Hematopoietic multipotent progenitor cell treated with erythropoietin and hydrocortisone succinate and interleukin-3 and kit ligand, for 15 days (in vitro differentiated cells): ENCODE data around the gene B2M.
A peak's percentile ranks its signal among the peaks of the same experiment; 100 is the strongest.
"Not testable (repeated sequence)": the region's sequence is repeated elsewhere in the genome, so short reads cannot be mapped to it uniquely, and the experiment has no call there.

ENCODE experiments used
- DNase-seq: peaks from one replicate; pipeline ENCODE4 v3.0.0-alpha.2; 2015; ENCODE audit warnings: low spot score

B2M gene

DNA sequence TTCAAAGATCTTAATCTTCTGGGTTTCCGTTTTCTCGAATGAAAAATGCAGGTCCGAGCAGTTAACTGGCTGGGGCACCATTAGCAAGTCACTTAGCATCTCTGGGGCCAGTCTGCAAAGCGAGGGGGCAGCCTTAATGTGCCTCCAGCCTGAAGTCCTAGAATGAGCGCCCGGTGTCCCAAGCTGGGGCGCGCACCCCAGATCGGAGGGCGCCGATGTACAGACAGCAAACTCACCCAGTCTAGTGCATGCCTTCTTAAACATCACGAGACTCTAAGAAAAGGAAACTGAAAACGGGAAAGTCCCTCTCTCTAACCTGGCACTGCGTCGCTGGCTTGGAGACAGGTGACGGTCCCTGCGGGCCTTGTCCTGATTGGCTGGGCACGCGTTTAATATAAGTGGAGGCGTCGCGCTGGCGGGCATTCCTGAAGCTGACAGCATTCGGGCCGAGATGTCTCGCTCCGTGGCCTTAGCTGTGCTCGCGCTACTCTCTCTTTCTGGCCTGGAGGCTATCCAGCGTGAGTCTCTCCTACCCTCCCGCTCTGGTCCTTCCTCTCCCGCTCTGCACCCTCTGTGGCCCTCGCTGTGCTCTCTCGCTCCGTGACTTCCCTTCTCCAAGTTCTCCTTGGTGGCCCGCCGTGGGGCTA lies at the start of gene B2M, which contains the start of gene PATL2:
Gene B2M (plus strand): TSS at position 422 of the 647 bp plus-strand sequence. CDS start 30 bp downstream, at position 452.
Gene PATL2 (minus strand): TSS at position 228 of the 647 bp plus-strand sequence. CDS start 34,833 bp downstream, outside the sequence.
- DNase-seq = peak; percentile 98

DNA sequence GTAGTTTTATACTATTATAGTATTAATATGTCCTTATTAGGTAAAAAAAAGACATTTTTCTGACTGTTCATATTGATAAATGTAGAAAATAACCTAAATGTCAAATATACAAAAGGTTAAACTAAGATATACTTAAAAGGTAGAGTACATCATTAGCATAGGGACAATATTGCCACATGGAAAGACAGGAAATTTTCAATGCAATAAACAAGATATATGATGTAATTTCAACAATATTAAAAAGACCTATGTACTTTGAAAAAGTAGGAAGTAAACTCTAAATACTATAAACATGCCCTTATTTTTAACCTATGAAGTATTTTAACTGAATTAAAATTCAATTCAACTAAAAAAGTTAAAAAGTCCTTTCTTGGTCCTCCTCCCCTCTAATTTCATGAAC lies 49.7 kb upstream of the B2M start:
- DNase-seq = no peak

DNA sequence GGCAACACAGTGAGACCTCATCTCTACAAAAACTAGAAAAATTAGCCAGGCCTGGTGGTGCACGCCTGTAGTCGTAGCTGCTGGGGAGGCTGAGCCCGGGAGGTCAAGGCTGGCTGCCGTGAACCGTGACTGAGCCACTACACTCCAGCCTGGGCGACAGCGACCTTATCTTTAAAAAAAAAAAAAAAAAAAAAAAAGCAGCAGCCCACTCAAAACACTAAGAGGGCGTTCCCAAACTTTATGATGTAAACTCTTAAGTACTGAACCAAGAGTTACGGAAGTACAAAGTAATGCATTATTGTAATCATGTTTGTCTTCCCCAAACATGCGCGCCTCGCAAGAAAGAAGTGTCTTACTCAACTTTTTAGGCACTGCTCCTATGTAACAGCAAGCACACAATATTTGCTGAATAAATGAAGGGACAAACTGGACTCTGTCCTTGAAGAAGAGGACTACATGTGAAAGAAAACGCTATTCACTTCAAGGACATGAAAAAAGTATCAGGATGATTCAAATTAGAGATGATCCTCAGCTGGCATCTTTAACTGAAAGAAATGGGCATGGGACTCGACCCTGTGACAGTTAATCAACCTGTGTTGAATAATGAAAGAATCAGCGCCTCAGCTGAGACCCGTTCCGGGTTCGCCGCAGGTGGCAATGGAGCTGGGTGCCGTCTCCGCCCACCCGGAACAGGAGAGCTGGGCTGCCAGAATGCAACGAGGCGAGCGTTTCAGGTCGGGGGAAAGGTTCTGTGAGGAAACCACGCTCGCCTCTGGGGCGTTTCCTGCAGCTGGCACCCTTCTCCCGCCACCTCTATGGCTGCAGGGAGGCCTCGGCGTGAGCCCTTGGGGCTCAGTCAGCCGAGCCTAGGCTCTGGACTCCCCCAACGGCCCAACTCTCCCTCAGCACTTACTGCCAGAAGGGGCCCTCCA lies 48.6 kb upstream of the B2M start:
- DNase-seq = peak; percentile 64

DNA sequence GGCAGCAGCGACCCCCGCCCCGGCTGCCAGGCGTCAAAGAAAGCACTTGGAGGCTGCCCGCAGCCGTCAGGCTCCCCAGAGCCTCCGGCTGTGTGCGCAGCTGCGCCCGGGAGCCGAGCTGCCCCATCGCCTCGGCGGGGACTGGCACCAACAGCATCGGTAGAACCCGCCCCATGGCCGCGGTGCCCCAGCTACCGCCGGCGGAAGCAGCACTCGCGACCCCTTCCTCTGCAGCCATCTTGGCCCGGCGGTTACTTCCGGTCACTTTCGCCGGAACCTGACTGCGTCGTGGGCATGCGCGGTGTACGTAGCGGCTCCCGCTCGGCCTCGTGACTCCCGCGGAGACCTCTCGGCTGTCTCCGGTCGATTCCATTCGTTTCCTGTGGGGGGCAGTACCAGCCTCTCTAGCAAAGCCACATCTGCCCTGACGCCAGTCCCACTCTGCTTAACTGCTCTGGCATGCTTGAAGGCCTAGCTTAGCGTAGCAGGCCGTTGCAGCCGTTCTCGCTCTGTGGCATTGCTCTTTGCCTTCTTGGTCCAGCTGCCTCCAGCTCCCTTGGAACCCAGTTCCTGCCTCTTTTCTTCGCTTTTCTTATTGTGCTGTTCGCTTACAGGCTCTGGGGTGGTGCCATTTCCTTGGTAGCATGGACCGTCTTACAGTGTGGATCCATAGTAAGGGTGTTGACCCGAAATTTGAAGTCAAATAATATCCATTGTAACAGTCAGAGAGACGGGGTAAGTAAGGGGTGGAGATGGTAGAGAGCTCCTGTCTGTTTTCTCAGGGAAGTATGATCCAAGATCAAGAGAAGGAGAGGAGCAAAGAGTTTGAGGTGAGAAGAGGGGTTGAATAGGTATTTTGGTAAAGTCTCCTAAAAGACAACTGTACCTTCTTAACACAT lies 47.7 kb upstream of the B2M start, which contains the start of gene SPG11:
Gene SPG11 (minus strand): TSS at position 253 of the 899 bp plus-strand sequence. CDS start 15 bp downstream, at position 238.
- peak; percentile 94 for DNase-seq

DNA sequence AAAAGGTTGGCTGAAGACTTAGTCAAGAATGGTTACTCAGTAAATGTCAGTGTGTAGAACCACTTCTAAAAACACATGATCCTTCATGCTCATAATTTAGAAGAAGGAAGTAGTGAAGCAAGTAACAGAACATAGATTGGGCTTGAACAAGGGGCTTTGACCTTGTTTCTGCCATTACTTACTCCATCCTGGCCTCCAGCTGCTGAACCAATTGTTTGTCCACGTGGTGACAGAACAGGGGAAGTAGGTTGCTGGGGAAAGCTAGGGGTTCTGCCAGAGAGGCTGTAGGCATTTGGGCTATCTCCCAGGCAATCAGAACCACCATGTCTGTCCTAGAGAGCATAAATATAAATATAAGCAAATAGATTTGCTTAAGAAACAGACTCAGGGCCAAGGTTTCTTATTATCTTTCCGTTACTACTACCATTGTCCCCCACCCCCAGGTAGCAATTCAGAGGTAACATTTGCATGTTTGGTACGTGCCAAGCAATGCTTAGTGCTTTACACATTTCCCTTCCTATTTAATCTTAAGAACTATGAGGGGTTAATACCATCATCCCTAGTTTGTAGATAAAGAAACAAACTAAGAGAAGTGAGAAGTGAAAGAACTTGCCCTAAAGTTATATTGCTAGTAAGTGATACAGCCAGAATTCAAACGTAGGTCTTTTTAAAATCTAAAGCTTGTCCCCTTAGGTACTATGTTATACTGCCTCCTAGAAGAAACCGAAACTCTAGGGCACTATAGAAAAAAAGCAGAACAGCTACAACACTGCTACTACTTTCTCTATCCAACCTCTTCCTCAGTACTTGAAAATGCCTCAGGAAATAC lies 44.9 kb upstream of the B2M start:
- no peak for DNase-seq

DNA sequence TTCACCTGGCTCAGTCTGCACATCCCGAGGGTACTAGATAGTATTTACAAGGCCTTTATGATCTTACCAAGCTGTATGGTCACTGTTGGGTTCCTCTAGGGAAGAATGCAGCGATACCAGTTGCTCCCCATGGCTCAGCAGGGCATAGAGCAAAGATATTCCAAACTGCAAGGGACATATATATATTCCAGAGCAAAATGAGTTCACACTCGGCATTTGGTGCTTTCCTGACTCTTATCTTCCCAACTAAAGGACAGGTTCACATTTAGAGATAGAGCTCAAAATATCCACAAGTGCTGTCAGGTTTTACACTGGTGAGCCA lies 44.3 kb upstream of the B2M start:
- no peak for DNase-seq

DNA sequence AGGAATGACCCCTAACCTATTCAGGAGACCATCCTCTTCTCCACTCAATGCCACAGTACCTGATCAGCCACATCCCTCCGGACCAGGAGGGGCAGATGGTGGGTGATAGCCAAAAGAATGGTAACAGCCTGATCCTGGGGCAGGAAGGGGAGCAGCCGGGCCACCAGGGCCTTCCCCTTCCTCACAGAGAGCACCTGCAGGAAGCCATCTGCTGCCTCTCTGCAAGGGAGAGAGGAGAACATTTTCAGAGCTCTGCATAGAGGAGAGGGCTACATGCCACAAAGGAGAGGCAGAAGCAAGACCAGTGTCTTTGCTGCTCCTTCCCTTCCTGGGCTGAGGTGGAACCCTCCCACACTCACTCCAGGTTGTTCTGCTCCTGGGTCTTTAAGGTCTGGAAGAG lies 42.4 kb upstream of the B2M start:
- DNase-seq = no peak

DNA sequence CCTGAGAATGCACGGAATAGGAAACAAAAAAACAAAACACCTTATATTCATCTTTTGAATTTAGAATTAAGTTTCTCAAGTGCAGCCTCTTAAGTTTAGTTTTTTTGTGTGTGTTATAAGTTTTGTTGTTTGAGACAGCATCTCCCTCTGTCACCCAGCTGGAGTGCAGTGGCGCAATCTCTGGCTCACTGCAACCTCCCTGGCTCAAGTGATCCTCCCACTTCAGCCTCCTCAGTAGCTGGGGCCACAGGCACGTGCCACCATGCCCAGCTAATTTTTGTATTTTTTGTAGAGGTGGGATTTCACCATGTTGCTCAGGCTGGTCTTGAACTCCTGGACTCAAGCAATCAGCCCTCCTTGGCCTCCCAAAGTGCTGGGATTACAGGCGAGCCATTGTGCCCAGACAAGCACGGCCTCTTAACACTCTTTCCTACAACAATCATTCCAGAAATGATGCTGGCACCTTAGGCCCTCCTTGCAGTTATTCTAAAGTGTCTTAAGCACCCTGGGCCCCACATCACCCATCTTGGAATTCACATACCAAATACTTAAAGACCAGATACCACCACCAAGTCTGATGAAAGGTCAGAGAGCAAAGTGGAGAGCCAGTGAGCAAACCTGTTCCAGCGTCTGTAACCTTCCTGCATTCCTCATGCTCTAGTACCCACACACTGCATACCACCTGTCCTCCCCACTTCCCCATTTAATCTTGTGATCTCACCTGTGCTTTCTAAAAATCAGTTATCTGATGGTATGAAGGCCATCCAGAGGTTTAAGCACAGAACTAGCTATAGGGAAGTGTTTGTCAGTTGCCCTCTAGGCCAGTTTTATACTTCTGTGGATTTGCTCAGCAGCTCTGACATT lies 41.0 kb upstream of the B2M start:
- no peak for DNase-seq

DNA sequence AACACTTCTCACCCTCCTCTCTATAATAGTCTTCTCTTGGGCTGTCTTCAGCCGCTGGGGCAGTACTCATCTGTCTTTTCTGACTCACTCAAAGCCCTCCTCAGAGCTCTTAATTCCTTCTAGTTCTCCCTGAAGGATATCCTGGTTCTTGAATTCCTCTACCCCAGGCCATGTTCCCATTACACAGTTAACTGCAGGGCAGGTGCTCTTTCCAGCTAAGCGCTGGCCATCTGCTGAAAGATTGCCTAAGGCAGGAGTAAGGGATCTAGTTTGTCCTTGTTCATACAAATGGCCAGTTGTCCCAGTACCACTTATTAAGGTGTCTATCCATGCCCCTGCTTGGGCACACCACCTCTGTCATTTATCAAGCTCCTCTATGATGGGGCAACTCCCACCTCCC lies 37.7 kb upstream of the B2M start:
- DNase-seq = no peak

DNA sequence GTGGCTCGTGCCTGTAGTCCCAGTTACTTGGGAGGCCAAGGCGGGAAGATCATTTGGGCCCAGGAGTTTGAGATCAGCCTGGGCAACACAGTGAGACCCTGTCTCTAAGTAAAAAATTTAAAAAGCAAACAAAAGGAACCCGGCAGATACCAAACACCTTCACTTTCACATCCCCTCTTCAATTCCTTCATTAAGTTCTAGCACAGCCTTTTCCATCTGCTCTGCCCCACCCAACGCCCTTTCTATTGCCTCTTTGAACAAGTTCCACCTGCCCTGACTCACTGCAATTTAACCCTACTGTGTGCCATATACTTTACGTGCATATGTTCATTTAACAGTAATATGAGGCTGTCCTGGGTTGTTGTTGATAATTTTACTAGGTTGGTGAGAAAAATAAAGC lies 35.4 kb upstream of the B2M start:
- DNase-seq = no peak

DNA sequence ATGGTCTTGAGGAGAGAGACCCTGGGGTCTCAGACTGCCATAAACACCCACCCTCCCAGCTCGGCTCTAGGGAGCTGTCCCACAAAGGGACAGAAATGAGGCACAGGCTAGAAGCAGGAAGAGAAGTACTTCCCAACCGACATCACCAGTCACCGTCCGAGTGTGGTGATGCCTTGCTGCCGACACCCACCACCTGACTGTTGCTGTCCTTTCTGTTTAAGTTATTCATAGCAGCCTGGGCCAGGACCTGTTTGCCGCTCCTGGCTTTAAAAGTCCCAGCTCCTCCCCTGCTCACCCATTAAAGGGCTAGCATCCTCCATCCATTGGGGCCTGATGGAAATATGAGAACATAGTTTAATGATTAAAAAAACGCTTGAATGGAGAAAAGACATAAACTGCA lies 34.6 kb upstream of the B2M start:
- no peak for DNase-seq

DNA sequence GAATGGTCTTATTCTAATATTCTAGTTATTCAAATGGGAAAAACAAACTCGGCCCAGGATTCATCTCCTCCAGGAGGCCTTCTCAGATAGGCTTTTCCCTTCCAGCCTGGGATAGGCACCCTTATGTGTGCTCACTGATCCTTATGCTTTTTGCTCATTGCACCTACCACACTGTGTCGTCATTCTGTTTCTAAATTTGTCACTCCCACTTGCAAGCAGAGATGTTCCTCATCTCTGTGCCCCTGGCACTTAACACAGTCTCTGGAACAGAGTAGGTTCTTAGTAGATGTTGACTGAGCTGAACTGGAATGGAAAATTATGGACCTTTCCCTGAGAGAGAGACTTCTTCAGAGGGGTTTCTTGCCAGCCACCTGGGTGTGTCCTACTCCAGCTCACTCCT lies 29.1 kb upstream of the B2M start:
- no peak for DNase-seq

DNA sequence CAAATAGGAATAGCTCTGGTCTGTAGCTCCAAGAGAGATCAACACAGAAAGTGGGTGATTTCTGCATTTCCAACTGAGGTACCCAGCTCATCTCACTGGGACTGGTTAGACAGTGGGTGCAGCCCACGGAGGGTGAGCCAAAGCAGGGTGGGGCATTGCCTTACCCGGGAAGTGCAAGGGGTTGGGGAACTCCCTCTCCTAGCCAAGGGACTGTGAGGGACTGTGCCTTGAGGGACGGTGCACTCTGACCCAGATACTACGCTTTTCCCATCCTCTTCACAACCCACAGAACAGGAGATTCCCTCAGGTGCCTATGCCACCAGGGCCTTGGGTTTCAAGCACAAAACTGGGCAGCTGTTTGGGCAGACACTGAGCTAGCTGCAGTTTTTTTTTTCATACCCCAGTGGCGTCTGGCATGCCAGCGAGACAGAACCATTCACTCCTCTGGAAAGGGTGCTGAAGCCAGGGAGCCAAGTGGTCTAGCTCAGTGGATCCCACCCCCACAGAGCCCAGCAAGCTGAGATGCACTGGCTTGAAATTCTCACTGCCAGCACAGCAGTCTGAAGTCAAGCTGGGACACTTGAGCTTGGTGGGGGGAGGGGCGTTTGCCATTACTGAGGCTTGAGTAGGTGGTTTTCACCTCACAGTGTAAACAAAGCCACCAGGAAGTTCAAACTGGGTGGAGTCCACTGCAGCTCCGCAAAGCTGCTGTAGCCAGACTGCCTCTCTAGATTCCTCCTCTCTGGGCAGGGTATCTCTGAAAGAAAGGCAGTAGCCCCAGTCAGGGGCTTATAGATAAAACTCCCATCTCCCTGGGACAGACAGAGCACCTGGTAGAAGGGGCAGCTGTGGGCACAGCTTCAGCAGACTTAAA lies 28.3 kb upstream of the B2M start:
- DNase-seq = not testable (repeated sequence)

DNA sequence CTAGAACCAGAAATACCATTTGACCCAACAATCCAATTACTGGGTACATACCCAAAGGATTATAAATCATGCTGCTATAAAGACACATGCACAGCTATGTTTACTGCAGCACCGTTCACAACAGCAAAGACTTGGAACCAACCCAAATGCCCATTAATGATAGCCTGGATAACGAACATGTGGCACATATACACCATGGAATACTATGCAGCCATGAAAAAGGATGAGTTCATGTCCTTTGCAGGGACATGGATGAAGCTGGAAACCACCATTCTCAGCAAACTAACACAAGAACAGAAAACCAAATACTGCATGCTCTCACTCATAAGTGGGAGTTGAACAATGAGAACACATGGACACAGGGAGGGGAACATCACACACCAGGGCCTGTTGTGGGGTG lies 22.0 kb upstream of the B2M start:
- not testable (repeated sequence) for DNase-seq

DNA sequence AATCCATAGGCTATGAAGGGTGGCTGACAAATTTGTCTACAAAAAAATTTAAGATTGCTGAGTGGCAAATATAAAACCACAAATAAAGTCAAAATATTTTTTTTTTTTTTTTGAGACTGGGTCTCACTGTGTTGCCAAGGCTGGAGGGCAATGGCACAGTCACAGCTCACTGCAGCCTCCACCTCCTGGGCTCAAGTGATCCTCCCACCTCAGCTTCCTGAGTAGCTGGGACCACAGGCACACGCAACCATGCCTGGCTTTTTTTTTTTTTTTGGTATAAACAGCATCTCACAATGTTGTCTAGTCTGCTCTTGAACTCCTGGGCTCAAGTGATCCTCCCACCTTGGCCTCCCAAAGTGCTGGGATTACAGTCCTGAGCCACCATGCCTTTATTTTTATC lies 21.1 kb upstream of the B2M start:
- not testable (repeated sequence) for DNase-seq

DNA sequence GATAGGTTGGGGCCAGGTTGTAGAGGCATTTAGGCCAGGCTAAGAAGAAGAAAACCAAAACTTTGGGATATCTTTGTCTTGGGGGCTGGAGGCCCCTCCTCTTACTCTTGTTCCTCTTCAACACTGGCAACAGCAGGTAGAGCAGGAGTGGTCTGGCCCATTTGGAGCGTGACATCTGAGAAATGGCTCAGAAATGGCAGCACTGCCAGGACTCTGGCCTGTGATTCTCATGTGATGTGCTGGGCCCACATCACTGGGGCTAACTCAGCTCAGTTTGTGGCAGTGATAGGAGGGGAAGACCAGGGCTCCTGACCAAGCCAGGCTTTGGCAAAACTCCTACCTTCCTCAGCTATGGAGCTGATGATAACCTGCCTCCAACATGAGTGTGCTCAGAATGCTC lies 18.7 kb upstream of the B2M start:
- no peak for DNase-seq

DNA sequence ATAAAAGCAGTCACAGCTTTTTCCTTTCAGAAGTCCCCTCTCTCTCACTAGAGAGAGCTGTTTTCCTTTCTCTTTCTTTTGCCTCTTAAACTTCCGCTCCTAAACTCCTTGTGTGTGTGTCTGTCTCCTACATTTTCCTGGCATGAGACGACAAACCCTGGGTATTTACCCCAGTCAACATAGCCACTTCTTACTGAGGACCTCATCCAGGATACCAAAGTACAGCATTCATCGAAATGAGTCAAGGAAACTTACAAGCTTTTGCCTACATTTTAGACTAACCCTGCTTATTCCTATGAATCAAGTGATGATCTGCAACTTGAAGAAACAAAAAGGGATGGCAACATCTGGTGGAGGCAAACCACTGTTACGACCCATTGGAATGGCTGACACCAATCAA lies 16.9 kb upstream of the B2M start:
- DNase-seq = no peak

DNA sequence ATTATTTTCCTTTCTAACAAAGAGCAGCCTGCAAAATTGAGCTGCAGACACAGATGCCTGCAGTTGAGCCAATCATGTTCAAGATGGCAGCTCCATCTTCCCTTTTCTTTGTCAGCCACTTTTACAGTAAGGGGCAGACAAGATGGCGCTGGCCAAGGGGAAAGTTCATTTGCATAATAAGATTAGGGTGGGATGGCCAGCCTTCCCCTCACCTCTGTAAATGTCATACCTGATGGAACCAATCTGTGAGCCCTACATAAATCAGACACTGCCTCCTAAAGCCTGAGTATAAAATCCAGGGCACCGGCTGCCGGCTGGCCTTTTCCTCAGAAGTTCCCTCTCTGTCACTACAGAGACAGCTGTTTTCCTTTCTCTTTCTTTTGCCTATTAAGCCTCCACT lies 16.0 kb upstream of the B2M start:
- DNase-seq = no peak

DNA sequence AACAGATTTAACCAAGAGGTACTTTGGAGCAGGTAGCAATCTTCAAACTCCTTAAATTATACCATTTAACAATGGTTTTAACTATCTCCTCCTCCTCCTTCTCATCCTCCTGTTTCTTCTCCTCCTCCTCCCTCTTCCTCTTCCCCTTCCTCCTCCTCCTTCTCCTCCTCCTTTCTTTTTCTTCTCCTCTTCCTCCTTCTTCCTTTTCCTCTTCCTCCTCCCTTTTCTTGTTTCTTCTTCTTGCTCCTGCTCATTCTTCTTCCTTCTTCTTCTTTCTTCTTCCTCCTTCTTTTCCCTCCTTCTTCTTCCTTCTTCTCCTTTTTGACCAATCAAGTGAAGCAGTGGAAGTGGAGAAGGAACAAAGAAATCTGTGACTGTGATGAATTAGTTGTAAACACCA lies 14.3 kb upstream of the B2M start:
- no peak for DNase-seq
